Common myeloid progenitor, CD34-positive (primary cell): Measurements from ENCODE around the gene EQTN.
"Not testable (repeated sequence)": the region's sequence is repeated elsewhere in the genome, so short reads cannot be mapped to it uniquely, and the experiment has no call there.

Experiments used
- CTCF ChIA-PET: fragments of 350-600 bp; sonication (Branson Sonifier 250); formaldehyde crosslinking; loops from one replicate; lab custom pipeline; 2021; ENCODE audit warnings: antibody characterized with exemption; lab: Charles Lee
- POLR2A ChIA-PET: fragments of 350-600 bp; sonication (Branson Sonifier 250); formaldehyde crosslinking; loops from one replicate; lab custom pipeline; 2021; ENCODE audit warnings: antibody characterized with exemption; lab: Charles Lee
- DNase-seq, 3 donors: peaks; one replicate each; pipeline versions ENCODE4 v3.0.0 to v3.0.0-alpha.2; 2013
- H3K27ac ChIP-seq, 2 experiments: 1 replicate in 1 of 2; 2 replicates in 1 of 2; pipeline ENCODE4 v1.7.0; 2013; ENCODE audit warnings: inconsistent platforms in 2 of 2, low read length in 2 of 2, mild to moderate bottlenecking in 2 of 2, low read depth in 1 of 2, moderate library complexity in 1 of 2; ENCODE audit not compliant: severe bottlenecking in 2 of 2, insufficient read depth in 1 of 2, poor library complexity in 1 of 2
- H3K27me3 ChIP-seq, 5 experiments: replicated peaks in 2 of 5; 1 replicate in 3 of 5; 2 replicates in 2 of 5; pipeline versions ENCODE4 v1.6.1 to v1.7.0; 2013; ENCODE audit warnings: low read length in 4 of 5, mild to moderate bottlenecking in 2 of 5, moderate library complexity in 2 of 5, inconsistent platforms in 1 of 5; ENCODE audit not compliant: insufficient read depth in 5 of 5, control insufficient read depth in 4 of 5
- H3K36me3 ChIP-seq, 4 experiments: 1 replicate in 2 of 4; 2 replicates in 2 of 4; pipeline versions ENCODE4 v1.6.1 to v1.7.0; 2013; ENCODE audit warnings: low read length in 3 of 4, control low read depth in 1 of 4, mild to moderate bottlenecking in 1 of 4; ENCODE audit not compliant: control insufficient read depth in 4 of 4, insufficient read depth in 4 of 4
- H3K4me1 ChIP-seq, 4 experiments: 1 replicate in 3 of 4; 2 replicates in 1 of 4; pipeline versions ENCODE4 v1.6.1 to v1.7.1; 2013; ENCODE audit warnings: low read length in 3 of 4, mild to moderate bottlenecking in 3 of 4, control low read depth in 1 of 4, inconsistent platforms in 1 of 4, moderate library complexity in 1 of 4; ENCODE audit not compliant: control insufficient read depth in 4 of 4, insufficient read depth in 4 of 4; ENCODE audit errors: control extremely low read depth in 1 of 4
- H3K4me3 ChIP-seq, 7 experiments: 1 replicate in 4 of 7; 2 replicates in 3 of 7; pipeline versions ENCODE4 v1.5.1 to v1.7.0; 2013; ENCODE audit warnings: mild to moderate bottlenecking in 7 of 7, low read length in 6 of 7, moderate library complexity in 6 of 7, inconsistent platforms in 2 of 7, low read depth in 2 of 7, control low read depth in 1 of 7; ENCODE audit not compliant: insufficient read depth in 4 of 7, control insufficient read depth in 1 of 7; ENCODE audit errors: extremely low read depth in 1 of 7
- H3K9me3 ChIP-seq, 5 experiments: 1 replicate in 4 of 5; 2 replicates in 1 of 5; pipeline versions ENCODE4 v1.6.1 to v1.7.1; 2013; ENCODE audit warnings: low read length in 4 of 5, mild to moderate bottlenecking in 2 of 5, inconsistent platforms in 1 of 5, low read depth in 1 of 5, moderate library complexity in 1 of 5; ENCODE audit not compliant: control insufficient read depth in 4 of 5, insufficient read depth in 2 of 5; ENCODE audit errors: control extremely low read depth in 1 of 5
- WGBS: methylation state at CpG from one replicate; pipeline ENCODE4 v1.1.5; 2013; ENCODE audit not compliant: insufficient coverage; 5-methylcytosine and 5-hydroxymethylcytosine counted together

The EQTN gene

GRCh38 chr9:27260789-27261516, 36.0 kb downstream of the EQTN start:
- DNase-seq: no peak
- CTCF ChIA-PET: interaction anchor here (0.6 to 2.2 kb wide), 4 partner anchors 13 to 16 kb away, joined by 3 to 6 read pairs (median 5); no protein-coding TSS in a partner anchor
- Histone ChIP-seq H3K27me3 (no peaks in the 10 kb centered on the region), H3K36me3 (no peaks in the 10 kb centered on the region), H3K4me1 (no peaks in the 10 kb centered on the region), H3K9me3 (no peaks in the 10 kb centered on the region), H3K4me3 (no peak overlapping the region), H3K27ac (no peak overlapping the region)
- WGBS: 97% methylated on average over 7 of the region's 8 CpGs
- POLR2A ChIA-PET: no interaction called here

GRCh38 chr9:27258662-27259061, 38.3 kb downstream of the EQTN start:
- CTCF ChIA-PET: interaction anchor here (2.2 kb wide), 1 partner anchor 11 kb away, joined by 6 read pairs; no protein-coding TSS in a partner anchor
- POLR2A ChIA-PET: no interaction called here
- no peak for DNase-seq
- 96% methylated on average over 3 of the region's 7 CpGs for WGBS
- Histone ChIP-seq H3K27me3 (no peaks in the 10 kb centered on the region), H3K36me3 (no peaks in the 10 kb centered on the region), H3K4me1 (no peaks in the 10 kb centered on the region), H3K4me3 (no peak overlapping the region), H3K9me3 (no peaks in the 10 kb centered on the region), H3K27ac (no peak overlapping the region)

- CTCF ChIA-PET: interaction anchor here (1.1 to 1.5 kb wide), 4 partner anchors 22 to 291 kb away, joined by 3 to 5 read pairs (median 4); no protein-coding TSS in a partner anchor
- POLR2A ChIA-PET: no interaction called here
Observed at GRCh38 chr9:27248702-27249101, 48.2 kb downstream of the EQTN start.

DNA sequence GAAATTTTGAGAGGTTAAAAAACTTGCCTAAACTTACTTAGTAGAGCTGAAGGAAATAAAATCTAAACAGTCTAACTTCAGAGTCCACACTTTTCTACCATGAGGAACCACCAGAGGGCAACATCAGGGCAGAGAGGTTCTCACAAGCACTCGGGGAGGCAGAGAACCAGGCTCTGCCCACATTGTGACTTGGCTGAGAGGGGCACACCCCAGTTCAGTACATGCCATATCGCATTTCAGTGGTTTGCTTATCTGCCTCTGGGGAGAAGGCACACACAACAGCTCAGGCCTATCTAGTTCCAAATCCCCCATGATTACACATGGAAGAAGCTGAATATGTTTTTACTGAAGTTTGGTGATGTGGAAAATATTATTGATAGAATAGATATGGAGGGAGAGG, 49.2 kb downstream of the EQTN start:
- H3K4me1 ChIP-seq: no peaks in the 10 kb centered on the region
- H3K9me3 ChIP-seq: no peaks in the 10 kb centered on the region
- H3K27ac ChIP-seq: no peak overlapping the region
- POLR2A ChIA-PET: no interaction called here
- no peaks in the 10 kb centered on the region for H3K27me3 ChIP-seq
- 0% methylated on average over 2 of the region's 2 CpGs for WGBS
- peak; percentile 72 to 85 (median 79) for DNase-seq
- no peak overlapping the region for H3K4me3 ChIP-seq
- CTCF ChIA-PET: interaction anchor here (0.6 to 1.5 kb wide), 7 partner anchors 12 to 307 kb away, joined by 3 to 6 read pairs (median 4); partner anchors contain the start of gene MOB3B
- no peaks in the 10 kb centered on the region for H3K36me3 ChIP-seq

More at GRCh38 chr9:27248702-27249101, 48.2 kb downstream of the EQTN start:
- Histone ChIP-seq H3K27ac (no peak overlapping the region), H3K9me3 (no peaks in the 10 kb centered on the region), H3K4me1 (no peaks in the 10 kb centered on the region), H3K27me3 (no peaks in the 10 kb centered on the region), H3K4me3 (no peak overlapping the region), H3K36me3 (no peaks in the 10 kb centered on the region)
- no peak for DNase-seq

- WGBS: 87% methylated on average over 11 of the region's 12 CpGs
- POLR2A ChIA-PET, H3K27ac ChIP-seq, H3K27me3 ChIP-seq, H3K9me3 ChIP-seq, H3K4me1 ChIP-seq, DNase-seq, H3K36me3 ChIP-seq, H3K4me3 ChIP-seq: not testable (repeated sequence)
- CTCF ChIA-PET: interaction anchor here (0.6 kb wide), 1 partner anchor 46 kb away, joined by 3 read pairs; no protein-coding TSS in a partner anchor
Observed at GRCh38 chr9:27239648-27240047, 57.3 kb downstream of the EQTN start.
